Hepatocyte (in vitro differentiated cells): ENCODE data around the gene ZNF674.

Experiments used
- CTCF ChIP-seq: fragments of 200-600 bp; sonication (generic); IDR thresholded peaks from 2 replicates; pipeline ENCODE4 v1.5.1; 2016; ENCODE audit warnings: antibody characterized with exemption, mild to moderate bottlenecking; ENCODE audit not compliant: poor library complexity
- EZH2 ChIP-seq: fragments of 200-600 bp; sonication (generic); IDR thresholded peaks from 2 replicates; pipeline ENCODE4 v1.6.1; 2016; ENCODE audit warnings: antibody characterized with exemption, mild to moderate bottlenecking, borderline replicate concordance
- EZH2phosphoT487 ChIP-seq: fragments of 200-600 bp; sonication (generic); IDR thresholded peaks from one replicate; pipeline ENCODE4 v1.6.1; 2018; ENCODE audit warnings: antibody characterized with exemption, mild to moderate bottlenecking, low read depth, moderate library complexity; ENCODE audit not compliant: unreplicated experiment, severe bottlenecking

DNA sequence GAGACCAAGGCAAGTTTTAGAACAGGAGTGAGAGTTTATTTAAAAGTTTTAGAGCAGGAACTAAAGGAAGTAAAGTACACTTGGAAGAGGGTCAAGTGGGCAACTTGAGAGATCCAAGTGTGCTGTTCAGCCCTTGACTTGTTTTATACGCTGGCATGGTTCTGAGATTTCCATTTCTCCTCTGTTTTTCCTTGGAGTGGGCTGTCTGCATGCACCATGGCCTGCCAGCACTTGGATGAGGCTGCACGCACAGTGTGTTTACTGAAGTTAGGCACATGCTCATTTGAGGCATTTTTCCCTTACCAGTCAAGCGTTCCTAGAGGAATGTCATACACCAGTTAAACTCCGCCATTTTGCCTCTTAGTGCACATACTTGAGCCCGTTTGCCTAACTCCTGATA, 8.7 kb upstream of the ZNF674 start:
- TF ChIP-seq CTCF (no peak), EZH2 (no peak), EZH2phosphoT487 (no peak)
